NB4 (cell line): Measurements from ENCODE around the gene FAM193A.

Experiments used
- CTCF ChIP-seq: IDR thresholded peaks from one replicate; pipeline ENCODE4 v1.5.1; 2012; ENCODE audit warnings: low read depth, low read length
- POLR2A ChIP-seq: IDR thresholded peaks from 2 replicates; pipeline ENCODE4 v1.6.1; 2011; ENCODE audit warnings: mild to moderate bottlenecking; ENCODE audit not compliant: insufficient read length; ENCODE audit errors: extremely low read depth
- TF ChIP-seq, protein P1 (sequence below): IDR thresholded peaks from 2 replicates; pipeline ENCODE4 v1.6.1; 2011; ENCODE audit warnings: low read depth, low read length

GRCh38 chr4:2545321-2546013, 9.0 kb downstream of the FAM193A start:
- TF ChIP-seq CTCF (no peak), POLR2A (no peak)
- TF ChIP-seq, protein P1, sequence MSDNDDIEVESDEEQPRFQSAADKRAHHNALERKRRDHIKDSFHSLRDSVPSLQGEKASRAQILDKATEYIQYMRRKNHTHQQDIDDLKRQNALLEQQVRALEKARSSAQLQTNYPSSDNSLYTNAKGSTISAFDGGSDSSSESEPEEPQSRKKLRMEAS, result no peak
